Amniotic epithelial cell (primary cell): ENCODE measurements around the gene PRADC1.
"Not testable (repeated sequence)": the region's sequence is repeated elsewhere in the genome, so short reads cannot be mapped to it uniquely, and the experiment has no call there.

Source experiments
- DNase-seq: peaks from one replicate; pipeline ENCODE4 v3.0.0-alpha.2; 2010; ENCODE audit warnings: low read depth

The PRADC1 gene

DNA sequence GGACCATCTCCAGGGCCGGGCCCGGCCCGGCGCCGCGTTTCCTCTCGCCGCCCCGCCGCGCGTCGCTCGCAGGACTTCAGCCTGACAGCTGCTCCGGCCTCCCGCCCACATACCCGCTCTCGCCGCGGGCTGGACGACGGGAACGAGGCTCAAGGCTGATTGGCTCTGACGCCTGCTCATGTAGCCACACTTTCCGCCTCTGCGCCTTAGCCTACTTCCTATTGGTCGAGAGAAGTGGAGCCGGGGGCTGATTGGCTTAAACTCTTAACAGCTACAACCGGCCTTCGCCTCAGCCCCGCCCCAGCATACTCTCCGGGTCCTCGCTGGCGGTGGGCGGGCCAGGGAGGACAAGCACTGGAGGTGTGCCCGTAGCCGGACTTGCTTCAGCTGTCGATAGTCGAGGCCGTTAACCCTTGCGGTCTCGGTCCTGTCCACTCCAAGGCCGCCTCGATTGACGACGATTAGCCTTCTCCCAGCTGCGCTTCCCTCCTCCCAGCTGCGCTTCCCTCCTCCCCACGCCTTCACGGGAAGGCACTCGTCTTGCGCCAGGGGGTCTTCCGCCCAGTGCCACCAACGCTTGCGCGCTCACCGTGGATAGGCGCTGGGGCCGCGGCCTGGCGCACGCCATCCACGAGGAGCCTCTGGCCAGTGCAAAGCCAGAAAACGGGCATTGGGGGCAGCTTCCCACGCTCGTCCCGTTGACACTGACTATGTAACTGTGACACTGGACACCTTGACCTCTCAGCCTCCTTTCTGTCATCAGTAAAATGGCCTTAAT lies at the start of gene PRADC1:
Gene PRADC1, minus strand, starts transcription at position 86 of the 778 bp plus-strand sequence. Its CDS starts 79 bp downstream, at position 7.
- peak; percentile 100 for DNase-seq

GRCh38 chr2:73281244-73281643 lies 48.2 kb upstream of the PRADC1 start:
- DNase-seq: peak; percentile 13

DNA sequence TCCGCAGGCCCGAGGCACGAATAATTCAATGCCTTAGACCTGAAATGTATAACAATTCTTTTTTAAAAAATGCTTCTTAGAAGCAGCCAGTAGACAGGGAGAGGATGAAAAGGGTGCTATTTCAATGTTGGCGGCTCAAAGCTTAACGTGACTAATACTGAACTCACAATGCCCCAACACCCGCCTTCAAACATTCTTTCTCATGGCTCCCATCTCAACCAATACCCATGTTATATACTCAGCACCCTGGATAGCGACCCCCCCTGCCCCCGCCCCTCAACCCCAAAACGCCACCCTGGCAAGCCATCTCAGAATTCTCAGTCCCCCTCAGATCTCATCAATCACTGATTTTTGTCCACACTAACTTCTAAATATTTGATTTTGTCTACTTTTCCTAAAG lies 46.8 kb upstream of the PRADC1 start:
- no peak for DNase-seq

GRCh38 chr2:73272270-73272669 lies 39.2 kb upstream of the PRADC1 start:
- no peak for DNase-seq

DNA sequence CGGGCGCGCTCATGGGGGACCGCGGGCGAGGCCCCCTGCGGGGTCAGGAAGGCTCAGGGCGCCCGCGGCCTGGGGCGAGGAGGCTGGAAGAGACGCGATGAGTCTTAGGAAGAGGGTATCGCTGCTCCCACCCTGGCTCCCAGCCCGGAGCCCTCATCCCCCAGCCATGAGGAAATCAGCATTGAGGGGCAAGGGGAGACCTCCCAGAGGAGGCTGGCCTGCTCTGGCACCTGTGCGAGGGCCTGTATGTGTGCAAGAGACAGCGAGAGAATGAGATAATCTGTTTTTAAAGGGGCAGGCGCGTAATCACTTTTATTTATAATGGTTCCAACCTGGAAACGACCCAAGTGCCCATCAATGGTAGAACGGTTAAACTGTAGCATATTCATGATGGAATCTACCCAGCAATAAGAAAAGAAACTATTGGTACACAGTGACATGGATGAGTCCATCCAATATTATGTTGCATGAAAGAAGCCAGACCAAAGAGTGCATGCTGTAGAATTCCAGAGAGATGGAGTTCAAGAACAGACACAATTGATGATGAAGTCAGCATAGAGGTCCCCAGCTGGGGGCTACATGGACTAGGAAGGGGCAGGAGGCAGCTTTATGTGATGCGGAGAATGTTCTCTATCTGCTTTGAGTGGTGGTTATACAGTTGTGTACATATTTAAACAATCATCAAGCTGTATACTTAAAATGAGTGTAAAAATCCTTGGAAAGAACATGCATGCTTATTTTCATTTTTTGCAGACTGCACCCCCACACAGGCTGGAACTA lies 36.8 kb upstream of the PRADC1 start:
- DNase-seq: no peak

- peak; percentile 22 for DNase-seq
Observed at GRCh38 chr2:73268830-73269685, 36.0 kb upstream of the PRADC1 start.

DNA sequence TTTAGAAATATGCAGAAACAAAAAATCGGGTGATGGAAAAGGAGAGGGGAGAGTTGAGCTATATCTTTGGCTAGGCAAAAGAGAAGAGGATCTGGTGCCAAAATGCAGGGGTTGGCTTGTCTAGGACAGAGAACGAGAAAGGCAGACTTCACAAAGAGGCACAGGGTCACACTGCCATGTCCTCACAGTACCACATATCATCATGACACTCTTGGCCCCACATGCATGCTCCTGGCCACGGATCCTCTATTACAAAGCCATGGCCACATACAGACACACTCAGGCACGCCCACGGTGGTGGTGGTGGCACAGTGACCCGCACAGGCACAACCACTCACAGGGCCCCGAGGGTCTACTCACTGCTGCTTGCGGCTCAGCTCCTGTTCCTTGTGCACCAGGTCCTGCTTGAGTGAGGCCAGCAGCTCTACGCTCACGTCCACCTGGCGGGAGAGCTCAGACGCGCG lies 35.4 kb upstream of the PRADC1 start:
- no peak for DNase-seq

GRCh38 chr2:73267008-73267407 lies 34.0 kb upstream of the PRADC1 start:
- DNase-seq: no peak

- no peak for DNase-seq
Observed at GRCh38 chr2:73266061-73266901, 33.2 kb upstream of the PRADC1 start.

DNA sequence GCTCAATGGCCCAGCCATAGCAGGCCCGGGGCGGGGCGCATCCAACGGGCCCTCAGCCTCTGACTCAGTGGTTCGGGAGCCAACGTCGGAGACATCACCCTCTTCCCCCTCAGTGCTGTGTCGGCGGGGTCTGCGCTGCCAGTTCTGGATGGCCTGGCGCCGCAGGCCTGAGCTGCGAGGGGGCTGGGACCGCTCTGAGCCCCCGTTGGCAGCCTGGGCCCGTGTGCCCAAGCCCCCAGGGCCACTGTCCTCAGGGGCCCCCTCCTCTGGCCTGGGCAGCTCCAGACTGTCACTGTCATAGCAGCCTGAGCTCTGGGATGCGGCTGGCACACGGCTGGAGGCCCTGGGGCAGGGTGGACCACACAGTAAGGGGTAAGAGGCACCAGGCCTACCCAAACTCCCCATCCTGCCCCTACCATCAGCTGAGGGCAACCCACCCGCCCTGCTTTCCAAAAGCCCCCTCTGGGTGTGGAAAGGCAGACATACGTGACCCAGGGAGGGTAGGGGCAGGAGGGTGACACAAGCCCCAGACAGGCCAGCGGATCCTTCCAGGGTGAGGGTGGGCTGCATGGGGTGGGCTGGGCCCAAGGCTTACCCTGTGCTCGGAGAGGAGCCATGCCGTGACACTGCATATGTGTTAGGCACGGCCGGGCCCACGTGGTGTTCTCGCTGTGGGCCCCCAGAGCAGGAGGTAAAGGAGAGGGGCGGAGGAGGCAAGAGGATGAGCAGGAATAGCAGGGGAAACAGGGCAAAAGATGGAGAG lies 32.4 kb upstream of the PRADC1 start:
- DNase-seq: no peak

GRCh38 chr2:73264783-73265182 lies 31.7 kb upstream of the PRADC1 start:
- DNase-seq: no peak

DNA sequence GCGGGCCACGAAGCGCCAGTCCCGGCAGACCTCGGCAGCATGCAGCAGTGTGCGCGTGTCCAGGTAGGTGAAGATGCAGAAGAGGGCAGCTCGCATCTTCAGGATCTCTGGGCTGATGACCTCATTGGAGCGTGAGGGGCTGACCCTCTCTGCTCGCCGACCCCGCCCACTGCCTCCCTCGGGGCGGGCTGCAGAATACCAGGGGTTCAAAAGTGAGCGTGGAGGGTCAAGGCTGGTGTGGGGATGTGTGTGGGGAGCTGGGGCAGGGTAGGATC lies 31.2 kb upstream of the PRADC1 start:
- no peak for DNase-seq

- DNase-seq: no peak
Observed at GRCh38 chr2:73263540-73264331, 30.7 kb upstream of the PRADC1 start.

- DNase-seq: not testable (repeated sequence)
Observed at GRCh38 chr2:73262691-73263429, 29.8 kb upstream of the PRADC1 start.

DNA sequence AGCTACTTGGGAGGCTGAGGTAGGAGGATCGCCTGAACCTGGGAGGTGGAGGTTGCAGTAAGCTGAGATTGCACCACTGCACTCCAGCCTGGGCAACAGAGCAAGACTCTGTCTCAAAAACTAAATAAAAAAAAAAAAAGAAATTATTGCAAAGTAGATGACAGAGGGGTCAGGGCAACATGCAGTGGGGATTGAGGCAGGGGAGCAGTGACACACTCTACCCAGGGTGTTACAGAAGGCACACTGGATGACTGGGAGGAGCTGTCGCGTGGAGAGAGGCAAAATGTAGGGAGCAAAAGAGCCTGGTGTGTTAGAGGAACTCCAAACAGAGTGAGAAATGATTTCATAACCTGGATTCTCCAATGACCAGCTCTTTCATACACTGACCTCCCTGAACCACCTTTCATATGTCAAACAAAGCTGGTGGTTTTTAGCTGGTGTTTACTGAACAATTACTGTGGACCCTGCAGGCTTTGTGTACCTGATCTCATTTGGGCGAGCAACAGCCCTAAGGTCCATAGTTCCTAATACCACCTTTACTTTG lies 29.1 kb upstream of the PRADC1 start:
- no peak for DNase-seq

DNA sequence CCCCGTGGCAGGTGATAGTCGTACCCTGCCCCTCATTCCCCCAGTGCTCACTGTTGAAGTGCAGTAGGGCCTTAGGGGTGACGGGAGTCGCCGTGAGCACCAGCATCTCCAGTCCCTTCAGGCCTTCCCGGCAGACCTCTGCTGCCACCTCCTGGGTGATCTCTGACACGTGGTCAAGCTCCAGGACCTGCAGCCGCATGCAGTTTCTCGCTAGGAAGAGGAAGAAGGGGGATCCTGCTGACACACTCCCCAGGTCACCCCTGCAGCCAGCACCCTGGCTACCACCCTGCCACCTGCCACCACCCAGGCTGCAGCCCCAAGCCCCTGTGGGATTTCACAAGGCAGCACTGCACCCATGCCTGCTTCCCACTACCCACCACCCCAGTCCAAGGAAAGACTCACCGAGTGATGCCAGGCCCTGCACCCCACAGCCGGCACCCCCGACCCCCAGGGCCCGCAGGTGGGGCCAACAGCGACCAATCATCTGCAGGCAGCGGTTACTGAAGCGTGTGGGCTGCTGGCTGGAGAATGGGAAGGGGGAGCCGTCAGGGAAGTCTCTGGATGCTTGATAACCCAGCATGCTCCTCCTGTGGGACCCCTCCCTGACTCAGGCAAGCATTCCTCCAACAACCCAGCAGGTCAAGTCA lies 27.4 kb upstream of the PRADC1 start:
- peak; percentile 41 for DNase-seq

- DNase-seq: no peak
Observed at GRCh38 chr2:73259704-73260337, 26.8 kb upstream of the PRADC1 start.

DNA sequence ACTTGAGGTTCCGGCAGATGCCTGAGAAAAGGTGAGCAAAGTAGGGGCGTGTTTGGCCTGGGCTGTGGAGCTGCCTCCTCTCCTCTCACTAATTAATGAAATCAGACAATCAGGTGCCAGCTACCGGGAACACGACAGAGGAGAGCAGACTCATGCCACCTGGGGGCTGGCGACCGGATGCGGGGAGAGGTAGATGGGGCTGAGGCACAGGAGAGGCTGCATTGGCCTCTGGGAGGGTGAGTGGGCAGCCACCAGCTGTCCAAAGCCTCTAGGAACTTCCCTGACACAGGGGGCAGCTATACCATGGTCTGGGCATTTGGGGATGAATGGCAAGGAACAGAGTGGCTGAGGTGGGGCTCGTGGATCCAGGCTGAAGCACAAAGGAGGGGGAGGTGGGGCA lies 26.2 kb upstream of the PRADC1 start:
- no peak for DNase-seq
